Cardiac muscle cell (in vitro differentiated cells and primary cell): Measurements from ENCODE around the gene PARP16. TPM values are rescaled to one million over a fixed set of nuclear protein-coding genes. Genes with fewer than 3 reads are reported as not detected.

Source experiments
- DNase-seq, 2 donors: peaks; one replicate each; pipeline versions ENCODE4 v3.0.0 to v3.0.0-alpha.2; 2010 to 2017; ENCODE audit warnings: low read depth in 1 of 2, low spot score in 1 of 2
- H3K27ac ChIP-seq: fragments of 200-600 bp; sonication (generic); 2 replicates; pipeline ENCODE4 v1.5.1; 2016
- H3K27me3 ChIP-seq: fragments of 200-600 bp; sonication (generic); 2 replicates; pipeline ENCODE4 v1.6.0; 2016; ENCODE audit warnings: control low read depth
- H3K36me3 ChIP-seq: fragments of 200-600 bp; sonication (generic); 2 replicates; pipeline ENCODE4 v1.5.1; 2016; ENCODE audit warnings: control low read depth
- H3K4me1 ChIP-seq: fragments of 200-600 bp; sonication (generic); 2 replicates; pipeline ENCODE4 v1.8.1; 2017; ENCODE audit warnings: low read depth, mild to moderate bottlenecking, mixed run types
- H3K4me3 ChIP-seq: fragments of 200-600 bp; sonication (generic); 2 replicates; pipeline ENCODE4 v1.5.1; 2016; ENCODE audit warnings: mild to moderate bottlenecking
- H3K9me3 ChIP-seq: fragments of 200-600 bp; sonication (generic); 2 replicates; pipeline ENCODE4 v1.5.1; 2017; ENCODE audit warnings: low read depth, mild to moderate bottlenecking, control low read depth
- CTCF ChIP-seq: IDR thresholded peaks from 2 replicates; pipeline ENCODE4 v1.5.1; 2012; ENCODE audit warnings: low read depth, mild to moderate bottlenecking, low read length
- polyA plus RNA-seq: library from polyadenylated mRNA; unstranded; fragments of >200 nt; fragmentation: Nextera tagmentation; extraction: Ambion mirVana; gene quantifications from 2 replicates; pipeline ENCODE4 v1.2.1, GENCODE V29; 2016
- total RNA-seq: library from RNA; depleted of rRNA; stranded (reverse); fragments of >200 nt; gene quantifications from 2 replicates; pipeline ENCODE4 v1.2.3, GENCODE V29; 2016

The PARP16 gene
- total and polyA plus RNA-seq, 2 experiments from 2014 or later: 14.2 to 16.9 TPM

GRCh38 chr15:65214010-65214409, 72.7 kb downstream of the PARP16 start:
- Histone ChIP-seq H3K36me3 (no peaks in the 10 kb centered on the region), H3K9me3 (no peaks in the 10 kb centered on the region), H3K27me3 (no peaks in the 10 kb centered on the region), H3K4me1 (peaks cover 23% of the 10 kb centered on the region), H3K4me3 (no peak overlapping the region), H3K27ac (no peak overlapping the region)
- no peak for DNase-seq
- TF ChIP-seq CTCF: no peak

GRCh38 chr15:65213241-65213640, 73.4 kb downstream of the PARP16 start:
- H3K4me1 ChIP-seq: peaks cover 23% of the 10 kb centered on the region
- DNase-seq: no peak
- H3K4me3 ChIP-seq: no peak overlapping the region
- no peak for TF ChIP-seq CTCF
- no peaks in the 10 kb centered on the region for H3K27me3 ChIP-seq
- no peak overlapping the region for H3K27ac ChIP-seq
- H3K9me3 ChIP-seq: no peaks in the 10 kb centered on the region
- no peaks in the 10 kb centered on the region for H3K36me3 ChIP-seq

- Histone ChIP-seq H3K9me3 (no peaks in the 10 kb centered on the region), H3K27me3 (no peaks in the 10 kb centered on the region), H3K27ac (no peak overlapping the region), H3K36me3 (no peaks in the 10 kb centered on the region), H3K4me3 (no peak overlapping the region), H3K4me1 (peaks cover 23% of the 10 kb centered on the region)
- peak; percentile 45 for TF ChIP-seq CTCF
- peak in 1 of 2 donors; percentile 36 for DNase-seq
Measured at GRCh38 chr15:65212097-65212496, 74.6 kb downstream of the PARP16 start.

GRCh38 chr15:65211482-65211982, 75.2 kb downstream of the PARP16 start:
- Histone ChIP-seq H3K4me3 (no peak overlapping the region), H3K36me3 (no peaks in the 10 kb centered on the region), H3K27ac (no peak overlapping the region), H3K9me3 (no peaks in the 10 kb centered on the region), H3K27me3 (no peaks in the 10 kb centered on the region), H3K4me1 (peaks cover 23% of the 10 kb centered on the region)
- peak; percentile 53 to 71 for DNase-seq
- TF ChIP-seq CTCF: no peak

- no peaks in the 10 kb centered on the region for H3K9me3 ChIP-seq
- H3K36me3 ChIP-seq: no peaks in the 10 kb centered on the region
- TF ChIP-seq CTCF: no peak
- no peak within 1 kb of the TSS for H3K4me3 ChIP-seq
- no peak within 1 kb of the TSS for H3K27ac ChIP-seq
- H3K27me3 ChIP-seq: no peaks in the 10 kb centered on the region
- DNase-seq: no peak
- peaks cover 23% of the 10 kb centered on the region for H3K4me1 ChIP-seq
Measured at GRCh38 chr15:65210770-65211481, 75.8 kb downstream of the PARP16 start, which contains the start of gene CILP. TSS of gene CILP (minus strand) at chr15:65211473. CDS start at chr15:65209755, 1,718 bp downstream.
